Endothelial cell of umbilical vein (primary cell): ENCODE data around the gene ELP4. TPM values are rescaled to one million over a fixed set of nuclear protein-coding genes. Genes with fewer than 3 reads are reported as not detected.

Experiments used
- BruUV-seq: library from RNA; stranded (reverse); fragments of 400-500 nt; replicated peaks from 2 replicates; lab custom pipeline; 2021; lab: Mats Ljungman, UMichigan
- CTCF ChIA-PET: fragments of 300-600, 350-600 bp; sonication (Branson Sonifier 250); formaldehyde crosslinking; loops from one replicate; lab custom pipeline; 2021; ENCODE audit warnings: antibody characterized with exemption, inconsistent platforms; lab: Charles Lee
- POLR2A ChIA-PET: fragments of 300-600, 350-600 bp; sonication (Branson Sonifier 250); formaldehyde crosslinking; loops from one replicate; lab custom pipeline; 2021; ENCODE audit warnings: antibody characterized with exemption, inconsistent platforms; lab: Charles Lee
- DNase-seq: peaks from one replicate; pipeline ENCODE4 v3.0.0-alpha.2; 2011; ENCODE audit warnings: low read depth, low spot score
- FAIRE-seq: peaks from 2 replicates; lab custom pipeline; 2011; peaks lifted over from hg19 to GRCh38; lab: Jason Lieb, UNC
- H2AFZ ChIP-seq: 2 replicates; pipeline ENCODE4 v1.6.0; 2012; ENCODE audit warnings: low read depth, low read length, control low read depth, inconsistent platforms
- H3K27ac ChIP-seq: 2 replicates; pipeline ENCODE4 v1.5.1; 2011; ENCODE audit warnings: low read depth, mild to moderate bottlenecking, control low read depth, low read length, moderate library complexity; ENCODE audit not compliant: insufficient read depth
- H3K27me3 ChIP-seq, 2 experiments: 2 replicates each; pipeline versions ENCODE4 v1.6.0 to v1.6.1; 2011; ENCODE audit warnings: low read length in 2 of 2, mixed read lengths in 1 of 2; ENCODE audit not compliant: control insufficient read depth in 2 of 2, insufficient read depth in 2 of 2
- H3K36me3 ChIP-seq, 2 experiments: 2 replicates in 1 of 2; 3 replicates in 1 of 2; pipeline ENCODE4 v1.5.1; 2011; ENCODE audit warnings: low read length in 2 of 2, mild to moderate bottlenecking in 1 of 2, moderate library complexity in 1 of 2; ENCODE audit not compliant: control insufficient read depth in 2 of 2, insufficient read depth in 2 of 2; ENCODE audit errors: extremely low read depth in 1 of 2
- H3K4me1 ChIP-seq: 3 replicates; pipeline ENCODE4 v1.5.1; 2011; ENCODE audit warnings: mild to moderate bottlenecking, low read length; ENCODE audit not compliant: control insufficient read depth, insufficient read depth; ENCODE audit errors: extremely low read depth
- H3K4me2 ChIP-seq: 2 replicates; pipeline ENCODE4 v1.6.1; 2011; ENCODE audit warnings: low read length, control low read depth, mixed read lengths; ENCODE audit not compliant: insufficient read depth
- H3K4me3 ChIP-seq, 3 experiments: fragments of 200-600 bp in 1 of 3; sonication (generic), shearing (Covaris generic) in 1 of 3; replicated peaks in 1 of 3; 2 replicates each; pipeline ENCODE4 v1.5.1; 2011 to 2016; ENCODE audit warnings: control low read depth in 3 of 3, low read length in 3 of 3, mild to moderate bottlenecking in 2 of 3, inconsistent platforms in 1 of 3, low read depth in 1 of 3, moderate library complexity in 1 of 3; ENCODE audit not compliant: insufficient read depth in 1 of 3
- H3K79me2 ChIP-seq: 2 replicates; pipeline ENCODE4 v1.6.0; 2012; ENCODE audit warnings: low read length, inconsistent platforms; ENCODE audit not compliant: control insufficient read depth, insufficient read depth
- H3K9ac ChIP-seq: replicated peaks from 2 replicates; pipeline ENCODE3; 2011; ENCODE audit warnings: low read length, control low read depth; ENCODE audit not compliant: insufficient read depth; ENCODE audit errors: extremely low read depth
- H3K9me1 ChIP-seq: replicated peaks from 3 replicates; pipeline ENCODE4 v1.6.0; 2011; ENCODE audit warnings: mild to moderate bottlenecking, low read length; ENCODE audit not compliant: control insufficient read depth, insufficient read depth; ENCODE audit errors: extremely low read depth
- H3K9me3 ChIP-seq: replicated peaks from 2 replicates; pipeline ENCODE4 v1.5.1; 2012; ENCODE audit warnings: low read length, inconsistent platforms; ENCODE audit not compliant: control insufficient read depth, insufficient read depth
- H4K20me1 ChIP-seq: replicated peaks from 2 replicates; pipeline ENCODE3; 2011; ENCODE audit warnings: mild to moderate bottlenecking, low read length; ENCODE audit not compliant: control insufficient read depth, insufficient read depth; ENCODE audit errors: extremely low read depth
- EZH2 ChIP-seq: IDR thresholded peaks from 2 replicates; pipeline ENCODE4 v1.6.1; 2012; ENCODE audit warnings: borderline replicate concordance, low read depth, mild to moderate bottlenecking, moderate library complexity, low read length, inconsistent platforms; ENCODE audit not compliant: severe bottlenecking
- FOS ChIP-seq: IDR thresholded peaks from 2 replicates; pipeline ENCODE4 v1.6.1; 2011; ENCODE audit warnings: mild to moderate bottlenecking, low read length, moderate library complexity, borderline replicate concordance; ENCODE audit not compliant: insufficient read depth
- GATA2 ChIP-seq: IDR thresholded peaks from 2 replicates; pipeline ENCODE4 v1.7.0; 2011; ENCODE audit warnings: low read depth, mild to moderate bottlenecking, moderate library complexity, mixed read lengths, low read length; ENCODE audit not compliant: insufficient read length, insufficient read depth
- JUN ChIP-seq: IDR thresholded peaks from 2 replicates; pipeline ENCODE4 v1.6.1; 2011; ENCODE audit warnings: borderline replicate concordance, low read depth; ENCODE audit not compliant: insufficient read length, insufficient read depth
- MYC ChIP-seq: IDR thresholded peaks from one replicate; pipeline ENCODE4 v1.6.1; 2011; ENCODE audit warnings: mild to moderate bottlenecking, low read depth, low read length
- POLR2A ChIP-seq: IDR thresholded peaks from 2 replicates; pipeline ENCODE4 v1.6.1; 2012; ENCODE audit warnings: low read depth, mild to moderate bottlenecking, control low read depth, low read length
- POLR2AphosphoS5 ChIP-seq: IDR thresholded peaks from 2 replicates; pipeline ENCODE4 v1.6.1; 2012; ENCODE audit warnings: low read depth, mild to moderate bottlenecking, control low read depth, low read length, moderate library complexity; ENCODE audit not compliant: insufficient read depth
- dilution Hi-C: fragments of 300-500 bp; cut with MboI; formaldehyde crosslinking; loops from one replicate; pipeline ENCODE4 v1.15.0; 2019; ENCODE audit warnings: low sequenced_read_pairs; ENCODE audit not compliant: extremely low pct_ligation_motif_present
- intact Hi-C: fragments of 100-400 bp; cut with micrococcal nuclease; formaldehyde crosslinking; loops from one replicate; pipeline ENCODE4 v1.10.0; 2022
- polyA plus RNA-seq, 4 experiments: library from polyadenylated mRNA; depleted of rRNA in 3 of 4; stranded (reverse) in 3 of 4; unstranded in 1 of 4; fragments of >200 nt; gene quantifications; 2 replicates each; pipeline versions ENCODE4 v1.2.1 to v1.2.3, GENCODE V29; 2011 to 2012; ENCODE audit warnings: missing spikeins in 1 of 4
- total RNA-seq: library from RNA; stranded (reverse); gene quantifications from 2 replicates; pipeline ENCODE4 v1.2.3, GENCODE V29; 2021
- TF ChIP-seq, protein P1 (sequence below): IDR thresholded peaks from 2 replicates; pipeline ENCODE4 v1.6.1; 2011; ENCODE audit not compliant: insufficient read depth, insufficient read length
- TF ChIP-seq, protein P2 (sequence below), 2 donors: IDR thresholded peaks; 1 replicate in 1 of 2; 2 replicates in 1 of 2; pipeline ENCODE4 v1.5.1; 2011; ENCODE audit warnings: low read length in 2 of 2, mild to moderate bottlenecking in 2 of 2, moderate library complexity in 2 of 2, control low read depth in 1 of 2, inconsistent platforms in 1 of 2, low read depth in 1 of 2; ENCODE audit not compliant: insufficient read depth in 1 of 2; ENCODE audit errors: extremely low read depth in 1 of 2

Gene ELP4
- total and polyA plus RNA-seq, 2 donors (not counting 3 experiments of a cell fraction or from before 2014, with no cell fraction given) = 11.6 to 16.3 TPM

DNA sequence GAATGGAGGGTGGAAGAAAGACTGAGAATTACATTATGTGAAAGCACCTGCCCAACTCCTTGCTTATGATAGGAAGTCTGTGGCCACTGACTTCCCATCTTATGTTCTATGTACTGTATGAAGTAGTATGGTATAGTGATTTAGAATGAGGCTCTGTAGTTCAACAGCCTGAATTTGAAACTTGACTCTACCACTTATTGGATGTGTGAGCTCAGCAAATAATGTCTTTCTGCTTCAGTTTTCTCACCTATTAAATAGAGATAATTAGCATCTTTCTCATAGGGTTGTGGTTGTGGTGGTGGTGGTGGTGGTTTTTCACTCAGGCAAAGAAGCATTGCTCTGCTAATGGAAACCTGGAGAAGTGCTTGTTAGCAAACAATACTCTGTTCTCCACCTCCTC lies 180.0 kb downstream of the ELP4 start:
- Histone ChIP-seq H2AFZ (no peak overlapping the region), H3K9me1 (no peaks in the 10 kb centered on the region), H4K20me1 (peaks cover 3% of the 10 kb centered on the region), H3K27ac (no peak overlapping the region), H3K4me1 (peaks cover 8% of the 10 kb centered on the region), H3K36me3 (no peaks in the 10 kb centered on the region), H3K79me2 (no peaks in the 10 kb centered on the region), H3K9ac (no peak overlapping the region), H3K9me3 (no peaks in the 10 kb centered on the region), H3K4me2 (no peak overlapping the region), H3K4me3 (no peak overlapping the region), H3K27me3 (no peaks in the 10 kb centered on the region)
- no TSS peak for BruUV-seq
- FAIRE-seq (no peak), DNase-seq (no peak)
- dilution Hi-C loops = no loop called here
- ChIA-PET POLR2A (no interaction called here), CTCF (interaction anchor here (1.0 to 3.3 kb wide), 5 partner anchors 23 to 180 kb away, joined by 3 to 18 read pairs (median 3); partner anchors contain the start of genes ELP4 and IMMP1L)
- TF ChIP-seq JUN (no peak), POLR2AphosphoS5 (no peak), FOS (no peak), POLR2A (no peak), EZH2 (no peak)
- intact Hi-C loops = no loop called here

DNA sequence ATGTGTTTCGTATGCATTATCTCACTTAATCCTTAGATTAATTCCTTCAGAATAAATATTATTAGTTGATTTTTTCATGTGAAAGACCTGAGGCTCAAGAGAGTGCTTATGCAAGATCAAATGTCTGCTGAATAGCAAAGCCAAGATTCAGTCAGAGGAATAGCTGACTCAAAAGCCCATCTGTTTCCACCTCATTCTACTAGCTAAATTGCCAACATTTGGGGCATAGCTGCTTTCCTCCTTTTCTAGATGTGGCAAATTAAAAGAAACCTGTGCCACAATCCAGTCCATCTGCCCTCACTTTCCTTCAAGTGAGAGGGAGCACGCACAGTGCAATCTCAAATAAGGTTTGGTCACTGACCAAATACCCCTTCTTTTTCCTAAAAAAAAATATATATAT lies 180.5 kb downstream of the ELP4 start:
- H3K36me3 ChIP-seq = no peaks in the 10 kb centered on the region
- POLR2A ChIA-PET = no interaction called here

More for the DNA sequence above, 180.5 kb downstream of the ELP4 start:
- no peaks in the 10 kb centered on the region for H3K9me3 ChIP-seq
- no peak overlapping the region for H3K9ac ChIP-seq
- dilution Hi-C loops (no loop called here), intact Hi-C loops (no loop called here)
- FAIRE-seq = no peak
- TF ChIP-seq POLR2A (no peak), GATA2 (no peak), MYC (no peak), JUN (no peak), EZH2 (no peak), POLR2AphosphoS5 (no peak), FOS (no peak)
- TF ChIP-seq, protein P1, sequence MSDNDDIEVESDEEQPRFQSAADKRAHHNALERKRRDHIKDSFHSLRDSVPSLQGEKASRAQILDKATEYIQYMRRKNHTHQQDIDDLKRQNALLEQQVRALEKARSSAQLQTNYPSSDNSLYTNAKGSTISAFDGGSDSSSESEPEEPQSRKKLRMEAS = no peak
- TF ChIP-seq, protein P2, sequence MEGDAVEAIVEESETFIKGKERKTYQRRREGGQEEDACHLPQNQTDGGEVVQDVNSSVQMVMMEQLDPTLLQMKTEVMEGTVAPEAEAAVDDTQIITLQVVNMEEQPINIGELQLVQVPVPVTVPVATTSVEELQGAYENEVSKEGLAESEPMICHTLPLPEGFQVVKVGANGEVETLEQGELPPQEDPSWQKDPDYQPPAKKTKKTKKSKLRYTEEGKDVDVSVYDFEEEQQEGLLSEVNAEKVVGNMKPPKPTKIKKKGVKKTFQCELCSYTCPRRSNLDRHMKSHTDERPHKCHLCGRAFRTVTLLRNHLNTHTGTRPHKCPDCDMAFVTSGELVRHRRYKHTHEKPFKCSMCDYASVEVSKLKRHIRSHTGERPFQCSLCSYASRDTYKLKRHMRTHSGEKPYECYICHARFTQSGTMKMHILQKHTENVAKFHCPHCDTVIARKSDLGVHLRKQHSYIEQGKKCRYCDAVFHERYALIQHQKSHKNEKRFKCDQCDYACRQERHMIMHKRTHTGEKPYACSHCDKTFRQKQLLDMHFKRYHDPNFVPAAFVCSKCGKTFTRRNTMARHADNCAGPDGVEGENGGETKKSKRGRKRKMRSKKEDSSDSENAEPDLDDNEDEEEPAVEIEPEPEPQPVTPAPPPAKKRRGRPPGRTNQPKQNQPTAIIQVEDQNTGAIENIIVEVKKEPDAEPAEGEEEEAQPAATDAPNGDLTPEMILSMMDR (IDR thresholded peaks at IDR 0.05; ENCODE audit: extremely low read depth in 1 of 2, insufficient read depth in 1 of 2, low read depth in 1 of 2, low read length in 2 of 2) = no peak
- H3K27me3 ChIP-seq = no peaks in the 10 kb centered on the region
- peaks cover 3% of the 10 kb centered on the region for H4K20me1 ChIP-seq
- no peaks in the 10 kb centered on the region for H3K9me1 ChIP-seq
- BruUV-seq = no TSS peak
- H3K4me3 ChIP-seq = no peak overlapping the region
- H3K27ac ChIP-seq = no peak overlapping the region
- H2AFZ ChIP-seq = no peak overlapping the region
- no peaks in the 10 kb centered on the region for H3K79me2 ChIP-seq
- H3K4me2 ChIP-seq = no peak overlapping the region
- CTCF ChIA-PET = interaction anchor here (1.0 to 3.3 kb wide), 6 partner anchors 12 to 180 kb away, joined by 3 to 18 read pairs (median 3); partner anchors contain the start of genes ELP4 and IMMP1L
- peaks cover 8% of the 10 kb centered on the region for H3K4me1 ChIP-seq
- peak; percentile 5 for DNase-seq
